Osteoblast (primary cell): ENCODE measurements around the gene VPS33A. TPM values are rescaled to one million over a fixed set of nuclear protein-coding genes. Genes with fewer than 3 reads are reported as not detected.

ENCODE experiments used
- DNase-seq: peaks from one replicate; pipeline ENCODE4 v3.0.0; 2011; ENCODE audit warnings: low spot score, mixed read lengths; ENCODE audit not compliant: insufficient read length; ENCODE audit errors: missing footprints
- H2AFZ ChIP-seq: 2 replicates; pipeline ENCODE4 v1.6.0; 2011; ENCODE audit warnings: mild to moderate bottlenecking, low read length
- H3K27ac ChIP-seq: 2 replicates; pipeline ENCODE4 v1.5.1; 2011; ENCODE audit warnings: mild to moderate bottlenecking, low read depth, low read length, moderate library complexity
- H3K27me3 ChIP-seq: 2 replicates; pipeline ENCODE4 v1.6.0; 2012; ENCODE audit warnings: mild to moderate bottlenecking, control low read depth, inconsistent platforms, low read length, moderate library complexity; ENCODE audit not compliant: insufficient read depth
- H3K36me3 ChIP-seq: 2 replicates; pipeline ENCODE4 v1.5.1; 2011; ENCODE audit warnings: mild to moderate bottlenecking, low read length, control low read depth, moderate library complexity; ENCODE audit not compliant: insufficient read depth
- H3K4me1 ChIP-seq: 2 replicates; pipeline ENCODE4 v1.5.1; 2011; ENCODE audit warnings: mild to moderate bottlenecking, low read length, control low read depth, moderate library complexity; ENCODE audit not compliant: insufficient read depth
- H3K4me2 ChIP-seq: 2 replicates; pipeline ENCODE4 v1.6.0; 2011; ENCODE audit warnings: mild to moderate bottlenecking, low read length; ENCODE audit not compliant: insufficient read depth
- H3K4me3 ChIP-seq: fragments of 200-600 bp; sonication (generic); 3 replicates; pipeline ENCODE4 v1.5.1; 2012; ENCODE audit warnings: mild to moderate bottlenecking, low read length, inconsistent platforms; ENCODE audit not compliant: insufficient read depth
- H3K79me2 ChIP-seq: 2 replicates; pipeline ENCODE4 v1.6.0; 2012; ENCODE audit warnings: mild to moderate bottlenecking, low read length, control low read depth, inconsistent platforms; ENCODE audit not compliant: insufficient read depth
- H3K9me3 ChIP-seq: 2 replicates; pipeline ENCODE4 v1.5.1; 2011; ENCODE audit warnings: low read depth, low read length, control low read depth
- H4K20me1 ChIP-seq: 2 replicates; pipeline ENCODE4 v1.6.0; 2012; ENCODE audit warnings: mild to moderate bottlenecking, low read length, control low read depth; ENCODE audit not compliant: insufficient read depth
- total RNA-seq: library from RNA; depleted of rRNA; stranded (reverse); fragments of >200 nt; gene quantifications from 2 replicates; pipeline ENCODE4 v1.2.3, GENCODE V29; 2012
- TF ChIP-seq, protein P1 (sequence below): IDR thresholded peaks from 2 replicates; pipeline ENCODE4 v1.5.1; 2011; ENCODE audit warnings: mild to moderate bottlenecking, low read depth, low read length, moderate library complexity; ENCODE audit errors: extremely low read depth

The VPS33A gene
- total RNA-seq, 1 donor = 18.5 TPM

DNA sequence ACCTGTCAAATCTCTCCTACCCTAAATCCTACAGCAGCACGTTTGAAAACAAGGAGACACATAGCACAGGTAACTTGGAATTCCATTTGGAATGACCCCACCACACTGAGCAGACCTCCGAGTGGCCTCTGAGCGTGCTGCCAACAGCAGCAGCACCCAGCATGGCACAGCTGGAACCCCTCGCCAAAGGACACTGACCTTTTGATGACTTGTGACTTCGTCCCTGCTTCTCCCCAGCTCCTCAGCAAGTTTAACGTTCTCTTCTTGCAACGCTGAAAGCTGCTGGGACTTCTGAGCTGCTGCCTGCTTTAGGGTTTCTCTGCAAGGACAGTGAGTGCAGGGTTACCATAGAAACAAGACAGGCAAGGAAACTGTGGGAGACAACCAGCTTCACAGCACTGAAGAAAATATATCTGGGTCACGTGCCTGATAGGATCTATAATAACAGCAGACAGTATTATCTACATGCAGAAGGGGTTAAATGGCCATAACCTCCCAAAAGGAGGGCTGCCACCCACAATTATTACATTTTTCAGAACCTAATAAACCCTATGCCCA, 43.3 kb upstream of the VPS33A start:
- H3K27ac ChIP-seq = no peak overlapping the region
- no peak for DNase-seq
- H3K4me2 ChIP-seq = no peak overlapping the region

DNA sequence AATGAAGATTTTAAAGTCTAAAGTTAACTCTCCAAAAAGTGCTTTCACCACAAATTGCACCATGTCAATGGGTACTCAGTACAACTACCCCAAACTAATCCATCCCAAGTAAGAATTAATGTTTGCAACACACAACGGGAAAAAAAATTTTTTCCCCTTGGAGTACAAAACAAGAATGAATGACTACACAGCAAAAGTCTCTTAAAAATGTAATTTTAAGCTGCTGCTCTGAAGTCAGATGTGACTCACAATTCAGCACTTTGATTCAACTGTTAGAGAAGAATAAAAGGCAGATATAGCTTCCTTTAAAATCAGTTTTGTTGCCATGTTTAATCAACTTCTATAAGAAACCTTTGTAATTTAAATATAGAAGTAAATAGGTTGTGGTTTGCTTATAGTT, 42.5 kb upstream of the VPS33A start:
- Histone ChIP-seq H3K27ac (peak overlapping the region; percentile 23), H3K4me2 (no peak overlapping the region)
- TF ChIP-seq, protein P1, sequence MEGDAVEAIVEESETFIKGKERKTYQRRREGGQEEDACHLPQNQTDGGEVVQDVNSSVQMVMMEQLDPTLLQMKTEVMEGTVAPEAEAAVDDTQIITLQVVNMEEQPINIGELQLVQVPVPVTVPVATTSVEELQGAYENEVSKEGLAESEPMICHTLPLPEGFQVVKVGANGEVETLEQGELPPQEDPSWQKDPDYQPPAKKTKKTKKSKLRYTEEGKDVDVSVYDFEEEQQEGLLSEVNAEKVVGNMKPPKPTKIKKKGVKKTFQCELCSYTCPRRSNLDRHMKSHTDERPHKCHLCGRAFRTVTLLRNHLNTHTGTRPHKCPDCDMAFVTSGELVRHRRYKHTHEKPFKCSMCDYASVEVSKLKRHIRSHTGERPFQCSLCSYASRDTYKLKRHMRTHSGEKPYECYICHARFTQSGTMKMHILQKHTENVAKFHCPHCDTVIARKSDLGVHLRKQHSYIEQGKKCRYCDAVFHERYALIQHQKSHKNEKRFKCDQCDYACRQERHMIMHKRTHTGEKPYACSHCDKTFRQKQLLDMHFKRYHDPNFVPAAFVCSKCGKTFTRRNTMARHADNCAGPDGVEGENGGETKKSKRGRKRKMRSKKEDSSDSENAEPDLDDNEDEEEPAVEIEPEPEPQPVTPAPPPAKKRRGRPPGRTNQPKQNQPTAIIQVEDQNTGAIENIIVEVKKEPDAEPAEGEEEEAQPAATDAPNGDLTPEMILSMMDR = no peak

More for the DNA sequence above, 43.3 kb upstream of the VPS33A start:
- Histone ChIP-seq H3K4me1 (peaks cover 18% of the 10 kb centered on the region), H3K4me3 (no peak overlapping the region), H3K9me3 (no peaks in the 10 kb centered on the region), H3K36me3 (peaks cover 31% of the 10 kb centered on the region), H3K27me3 (no peaks in the 10 kb centered on the region), H4K20me1 (peaks cover 7% of the 10 kb centered on the region), H3K79me2 (no peaks in the 10 kb centered on the region), H2AFZ (no peak overlapping the region)
- TF ChIP-seq, protein P1 = no peak

DNA sequence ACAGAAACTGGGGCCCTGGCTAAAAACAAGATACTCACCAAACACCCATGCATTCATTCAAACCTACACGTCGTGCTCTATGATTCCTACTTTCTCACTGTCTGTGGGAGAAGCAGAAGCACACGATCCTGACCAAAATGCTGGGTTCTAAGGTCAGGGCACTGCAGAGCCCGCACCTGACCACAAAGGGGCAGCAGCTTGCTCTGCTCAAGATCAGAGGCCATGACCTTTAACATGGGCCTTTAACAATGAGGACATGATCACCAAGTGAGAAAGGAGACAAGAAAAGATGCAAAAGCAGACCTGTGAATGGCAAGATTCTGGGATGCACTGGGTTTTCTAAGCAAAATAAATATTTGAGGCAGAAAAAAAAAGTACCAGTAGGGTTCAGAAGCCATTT, 40.1 kb upstream of the VPS33A start:
- Histone ChIP-seq H4K20me1 (peaks cover 7% of the 10 kb centered on the region), H3K4me1 (peaks cover 11% of the 10 kb centered on the region), H3K79me2 (no peaks in the 10 kb centered on the region), H3K27me3 (no peaks in the 10 kb centered on the region), H3K4me2 (no peak overlapping the region), H3K27ac (no peak overlapping the region), H3K9me3 (no peaks in the 10 kb centered on the region), H3K36me3 (peaks cover 36% of the 10 kb centered on the region), H2AFZ (no peak overlapping the region), H3K4me3 (no peak overlapping the region)
- DNase-seq = no peak
- TF ChIP-seq, protein P1 = no peak

More for the DNA sequence above, 42.5 kb upstream of the VPS33A start:
- H3K79me2 ChIP-seq = no peaks in the 10 kb centered on the region
- H3K9me3 ChIP-seq = no peaks in the 10 kb centered on the region
- peaks cover 32% of the 10 kb centered on the region for H3K36me3 ChIP-seq
- peak; percentile 36 for DNase-seq
- peaks cover 18% of the 10 kb centered on the region for H3K4me1 ChIP-seq
- no peak overlapping the region for H3K4me3 ChIP-seq
- H3K27me3 ChIP-seq = no peaks in the 10 kb centered on the region
- peaks cover 7% of the 10 kb centered on the region for H4K20me1 ChIP-seq
- no peak overlapping the region for H2AFZ ChIP-seq

DNA sequence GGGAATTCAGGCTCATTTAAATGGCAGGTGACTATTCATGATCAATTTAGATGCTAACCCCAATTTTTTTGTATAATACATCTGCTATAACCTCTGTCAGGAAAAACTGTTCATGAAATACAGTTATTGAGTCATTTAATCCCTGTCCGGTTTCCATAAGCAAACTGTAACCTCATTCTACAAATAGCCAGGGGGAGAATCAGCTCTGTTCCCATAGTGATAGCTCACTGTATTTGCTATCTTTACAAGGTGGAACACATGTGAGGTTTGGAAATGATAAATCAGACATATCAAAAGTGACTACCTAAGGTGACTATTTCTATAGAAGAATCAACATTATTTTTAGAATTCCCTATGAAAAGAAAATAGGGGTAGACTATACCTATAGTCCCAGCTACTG, 38.6 kb upstream of the VPS33A start:
- Histone ChIP-seq H3K4me2 (no peak overlapping the region), H3K4me3 (no peak overlapping the region), H3K9me3 (no peaks in the 10 kb centered on the region), H3K27me3 (no peaks in the 10 kb centered on the region), H2AFZ (no peak overlapping the region), H3K27ac (peak overlapping the region; percentile 8), H3K4me1 (peaks cover 16% of the 10 kb centered on the region), H3K79me2 (no peaks in the 10 kb centered on the region), H4K20me1 (peaks cover 7% of the 10 kb centered on the region), H3K36me3 (peaks cover 33% of the 10 kb centered on the region)
- no peak for DNase-seq
- TF ChIP-seq, protein P1 = no peak
